B cell (primary cell): ENCODE measurements around the gene ADAMTS18. TPM values are rescaled to one million over a fixed set of nuclear protein-coding genes. Genes with fewer than 3 reads are reported as not detected.

Experiments
- ATAC-seq: fragments of 200-7000 bp; cut with Tn5 transposase; one replicate; pipeline ENCODE4 v1.10.0; 2021; ENCODE audit warnings: low read depth, mild to moderate bottlenecking, moderate number of reproducible peaks, moderate library complexity
- CTCF ChIA-PET: fragments of 350-600 bp; sonication (Branson Sonifier 250); formaldehyde crosslinking; loops from one replicate; lab custom pipeline; 2021; ENCODE audit warnings: antibody characterized with exemption, inconsistent platforms; lab: Charles Lee
- POLR2A ChIA-PET: fragments of 350-600 bp; sonication (Branson Sonifier 250); formaldehyde crosslinking; loops from one replicate; lab custom pipeline; 2021; ENCODE audit warnings: antibody characterized with exemption; lab: Charles Lee
- DNase-seq: peaks from one replicate; pipeline ENCODE4 v3.0.0; 2013
- H2AFZ ChIP-seq: 2 replicates; pipeline ENCODE4 v1.6.1; 2012; ENCODE audit warnings: mild to moderate bottlenecking, low read depth, low read length; ENCODE audit not compliant: insufficient read depth, poor library complexity, severe bottlenecking
- H3K27ac ChIP-seq, 2 donors: 1 replicate in 1 of 2; 2 replicates in 1 of 2; pipeline ENCODE4 v1.5.1; 2012 to 2013; ENCODE audit warnings: low read length in 2 of 2, mild to moderate bottlenecking in 2 of 2, moderate library complexity in 1 of 2
- H3K27me3 ChIP-seq, 4 experiments: fragments of 200-600 bp in 1 of 4; sonication (generic) in 1 of 4; replicated peaks in 1 of 4; 1 replicate in 2 of 4; 2 replicates in 2 of 4; pipeline versions ENCODE4 v1.6.1 to v1.7.0; 2013 to 2016; ENCODE audit warnings: low read length in 3 of 4, mild to moderate bottlenecking in 2 of 4, mixed read lengths in 1 of 4, moderate library complexity in 1 of 4; ENCODE audit not compliant: insufficient read depth in 4 of 4, control insufficient read depth in 3 of 4; ENCODE audit errors: control extremely low read depth in 1 of 4
- H3K36me3 ChIP-seq, 2 experiments: replicated peaks in 1 of 2; 1 replicate in 1 of 2; 2 replicates in 1 of 2; pipeline versions ENCODE4 v1.6.1 to v1.7.1; 2013; ENCODE audit warnings: low read length in 1 of 2; ENCODE audit not compliant: insufficient read depth in 2 of 2, control insufficient read depth in 1 of 2; ENCODE audit errors: control extremely low read depth in 1 of 2, extremely low read depth in 1 of 2
- H3K4me1 ChIP-seq, 2 donors: fragments of 200-600 bp in 1 of 2; sonication (generic) in 1 of 2; 1 replicate in 1 of 2; 2 replicates in 1 of 2; pipeline versions ENCODE4 v1.5.1 to v1.6.1; 2013 to 2017; ENCODE audit warnings: low read length in 2 of 2; ENCODE audit not compliant: control insufficient read depth in 2 of 2, insufficient read depth in 2 of 2
- H3K4me2 ChIP-seq: replicated peaks from 2 replicates; pipeline ENCODE3; 2012; ENCODE audit warnings: mild to moderate bottlenecking, low read depth, low read length; ENCODE audit not compliant: poor library complexity, severe bottlenecking
- H3K4me3 ChIP-seq, 5 experiments: fragments of 200-600 bp in 1 of 5; sonication (generic) in 1 of 5; 1 replicate in 3 of 5; 2 replicates in 2 of 5; pipeline versions ENCODE4 v1.5.1 to v1.7.0; 2011 to 2016; ENCODE audit warnings: low read length in 4 of 5, mild to moderate bottlenecking in 4 of 5, low read depth in 2 of 5, control low read depth in 1 of 5, moderate library complexity in 1 of 5; ENCODE audit not compliant: insufficient read depth in 1 of 5; ENCODE audit errors: control extremely low read depth in 1 of 5, extremely low read depth in 1 of 5
- H3K79me2 ChIP-seq: fragments of 200-600 bp; sonication (generic); one replicate; pipeline ENCODE4 v1.6.0; 2016; ENCODE audit warnings: low read length; ENCODE audit not compliant: control insufficient read depth, insufficient read depth
- H3K9ac ChIP-seq: fragments of 200-600 bp; sonication (generic); 2 replicates; pipeline ENCODE4 v1.6.1; 2017; ENCODE audit warnings: mild to moderate bottlenecking, low read length, moderate library complexity
- H3K9me3 ChIP-seq, 3 donors: one replicate each; pipeline versions ENCODE4 v1.6.1 to v1.7.1; 2013; ENCODE audit warnings: low read length in 2 of 3; ENCODE audit not compliant: control insufficient read depth in 2 of 3, insufficient read depth in 1 of 3; ENCODE audit errors: control extremely low read depth in 1 of 3
- H4K20me1 ChIP-seq: 2 replicates; pipeline ENCODE4 v1.6.0; 2012; ENCODE audit warnings: mild to moderate bottlenecking, low read length; ENCODE audit not compliant: insufficient read depth, control insufficient read depth, poor library complexity, severe bottlenecking
- H3K27ac Mint-ChIP-seq: one replicate; pipeline ENCODE4 v1.8.0; 2021; ENCODE audit warnings: mixed read lengths
- H3K27me3 Mint-ChIP-seq: one replicate; pipeline ENCODE4 v1.8.0; 2021; ENCODE audit warnings: mixed read lengths
- H3K4me1 Mint-ChIP-seq: one replicate; pipeline ENCODE4 v1.8.0; 2021; ENCODE audit warnings: mixed read lengths
- H3K4me3 Mint-ChIP-seq: one replicate; pipeline ENCODE4 v1.8.0; 2021; ENCODE audit warnings: mixed read lengths
- H3K9me3 Mint-ChIP-seq: one replicate; pipeline ENCODE4 v1.8.0; 2022; ENCODE audit warnings: mixed read lengths; ENCODE audit not compliant: insufficient read depth
- CTCF ChIP-seq: fragments of 200-600 bp; IDR thresholded peaks from one replicate; pipeline ENCODE4 v1.8.0; 2022; ENCODE audit warnings: antibody characterized with exemption, mild to moderate bottlenecking
- EZH2 ChIP-seq: IDR thresholded peaks from 2 replicates; pipeline ENCODE4 v1.6.1; 2012; ENCODE audit warnings: borderline replicate concordance, low read depth, mild to moderate bottlenecking, moderate library complexity, low read length; ENCODE audit not compliant: insufficient read depth, poor library complexity, severe bottlenecking
- WGBS: methylation state at CpG from one replicate; pipeline ENCODE4 v1.1.5; 2013; ENCODE audit warnings: missing lambda C conversion rate; ENCODE audit not compliant: insufficient coverage; 5-methylcytosine and 5-hydroxymethylcytosine counted together
- intact Hi-C: fragments of 100-400 bp; cut with micrococcal nuclease; formaldehyde crosslinking; loops from one replicate; pipeline ENCODE4 v1.10.0; 2022
- polyA plus RNA-seq: library from polyadenylated mRNA; depleted of rRNA; stranded (reverse); fragments of >200 nt; gene quantifications from 2 replicates; pipeline ENCODE4 v1.2.3, GENCODE V29; 2012
- total RNA-seq, 2 donors: library from RNA; stranded (reverse); fragments of 120-200 nt in 1 of 2; gene quantifications; 1 replicate in 1 of 2; 2 replicates in 1 of 2; pipeline versions ENCODE4 v1.2.3 to v1.2.4, GENCODE V29; 2013 to 2022

The ADAMTS18 gene
- total and polyA plus RNA-seq, 2 donors (not counting 1 experiment from before 2014, with no cell fraction given), result not detected

GRCh38 chr16:77402672-77403071, 32.2 kb downstream of the ADAMTS18 start:
- Mint-ChIP-seq H3K4me1 (no peaks in the 10 kb centered on the region), H3K4me3 (no peak overlapping the region), H3K27me3 (peaks cover 35% of the 10 kb centered on the region), H3K27ac (no peak overlapping the region), H3K9me3 (no peaks in the 10 kb centered on the region)
- no peak overlapping the region for H3K9ac ChIP-seq
- H4K20me1 ChIP-seq, result no peaks in the 10 kb centered on the region
- H3K9me3 ChIP-seq, result peaks cover 0 to 4% (median 0%) of the 10 kb centered on the region in 3 donors
- H3K4me1 ChIP-seq, result no peaks in the 10 kb centered on the region
- ChIA-PET CTCF (no interaction called here), POLR2A (no interaction called here)
- H2AFZ ChIP-seq, result no peak overlapping the region
- H3K79me2 ChIP-seq, result no peaks in the 10 kb centered on the region
- no CpG with 5 or more reads among the region's 2 CpGs for WGBS
- intact Hi-C loops, result no loop called here
- no peak overlapping the region for H3K4me2 ChIP-seq
- H3K27ac ChIP-seq, result no peak overlapping the region
- ATAC-seq (no peak), DNase-seq (no peak)
- TF ChIP-seq CTCF (no peak), EZH2 (no peak)
- H3K27me3 ChIP-seq, result peaks cover 0 to 4% (median 0%) of the 10 kb centered on the region in 4 experiments
- no peaks in the 10 kb centered on the region for H3K36me3 ChIP-seq
- no peak overlapping the region for H3K4me3 ChIP-seq

DNA sequence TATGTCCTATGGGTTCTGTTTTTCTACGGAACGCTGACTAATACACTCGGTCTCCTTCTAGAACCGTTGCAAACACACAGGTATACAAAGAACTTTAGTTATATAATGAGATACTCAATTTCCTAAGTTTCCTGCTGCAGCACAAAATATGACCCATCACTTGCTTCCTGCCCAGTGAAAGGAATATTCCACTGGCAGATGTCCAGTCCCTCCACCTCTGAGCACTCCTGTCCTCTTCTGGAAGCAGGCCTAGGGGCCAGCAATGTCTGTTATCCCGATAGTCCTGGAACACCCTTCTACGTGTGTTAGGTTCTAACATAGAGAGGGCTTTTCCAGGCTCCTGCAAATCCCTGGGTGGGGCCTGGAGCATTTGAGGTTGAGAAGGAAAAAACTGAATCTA, 32.7 kb downstream of the ADAMTS18 start:
- H3K27me3 Mint-ChIP-seq, result peaks cover 35% of the 10 kb centered on the region

More for the DNA sequence above, 32.7 kb downstream of the ADAMTS18 start:
- intact Hi-C loops, result no loop called here
- H3K4me2 ChIP-seq, result no peak overlapping the region
- no peak for DNase-seq
- no peaks in the 10 kb centered on the region for H3K9me3 Mint-ChIP-seq
- H3K27ac Mint-ChIP-seq, result no peak overlapping the region
- 100% methylated on average over 1 of the region's 6 CpGs for WGBS
- ChIA-PET CTCF (no interaction called here), POLR2A (no interaction called here)
- no peaks in the 10 kb centered on the region for H3K79me2 ChIP-seq
- H3K4me3 Mint-ChIP-seq, result no peak overlapping the region
- no peak overlapping the region for H2AFZ ChIP-seq
- H4K20me1 ChIP-seq, result no peaks in the 10 kb centered on the region
- no peaks in the 10 kb centered on the region for H3K36me3 ChIP-seq
- peaks cover 0 to 4% (median 0%) of the 10 kb centered on the region in 4 experiments for H3K27me3 ChIP-seq
- TF ChIP-seq EZH2, result no peak
- TF ChIP-seq CTCF, result no peak
- no peaks in the 10 kb centered on the region for H3K4me1 Mint-ChIP-seq
- H3K27ac ChIP-seq, result no peak overlapping the region
- peaks cover 0 to 3% (median 0%) of the 10 kb centered on the region in 3 donors for H3K9me3 ChIP-seq
- no peak overlapping the region for H3K9ac ChIP-seq
- ATAC-seq, result no peak
- H3K4me1 ChIP-seq, result no peaks in the 10 kb centered on the region
- H3K4me3 ChIP-seq, result no peak overlapping the region
